H1 (cell line): ENCODE measurements around the gene EPB41L4A. TPM values are rescaled to one million over a fixed set of nuclear protein-coding genes. Genes with fewer than 3 reads are reported as not detected.
A peak's percentile ranks its signal among the peaks of the same experiment; 100 is the strongest.

ENCODE experiments used
- CTCF ChIA-PET: fragments of 300-600 bp; sonication (Branson Sonifier 250); formaldehyde crosslinking; loops from one replicate; lab custom pipeline; 2021; ENCODE audit not compliant: partially characterized antibody; lab: Charles Lee
- POLR2A ChIA-PET: fragments of 300-600 bp; sonication (Branson Sonifier 250); formaldehyde crosslinking; loops from one replicate; lab custom pipeline; 2021; ENCODE audit warnings: inconsistent platforms; ENCODE audit not compliant: partially characterized antibody; lab: Charles Lee
- DNase-seq, 2 experiments: peaks; one replicate each; pipeline versions ENCODE4 v3.0.0 to v3.0.0-alpha.2; 2010 to 2022; ENCODE audit warnings: low spot score in 2 of 2, low read depth in 1 of 2, mixed read lengths in 1 of 2
- FAIRE-seq: peaks from 2 replicates; lab custom pipeline; 2011; peaks lifted over from hg19 to GRCh38; lab: Jason Lieb, UNC
- H2AFZ ChIP-seq: 2 replicates; pipeline ENCODE4 v1.8.1; 2012; ENCODE audit warnings: low read length, inconsistent platforms
- H2AK5ac ChIP-seq: 2 replicates; pipeline ENCODE4 v1.6.1; 2013; ENCODE audit warnings: low read depth, low read length
- H2BK120ac ChIP-seq: replicated peaks from 2 replicates; pipeline ENCODE3; 2013; ENCODE audit warnings: low read depth, low read length, inconsistent platforms
- H2BK12ac ChIP-seq: 2 replicates; pipeline ENCODE4 v1.6.1; 2013; ENCODE audit warnings: low read depth, low read length
- H2BK15ac ChIP-seq: 2 replicates; pipeline ENCODE4 v1.6.1; 2013; ENCODE audit warnings: low read length
- H2BK20ac ChIP-seq: 2 replicates; pipeline ENCODE4 v1.6.1; 2013; ENCODE audit warnings: low read length
- H2BK5ac ChIP-seq: 2 replicates; pipeline ENCODE4 v1.6.1; 2013; ENCODE audit warnings: low read depth, low read length
- H3K14ac ChIP-seq: 2 replicates; pipeline ENCODE4 v1.6.1; 2013; ENCODE audit warnings: inconsistent platforms; ENCODE audit not compliant: insufficient read length
- H3K18ac ChIP-seq: 2 replicates; pipeline ENCODE4 v1.6.1; 2013; ENCODE audit warnings: low read length; ENCODE audit errors: extremely low read depth
- H3K23ac ChIP-seq: 2 replicates; pipeline ENCODE4 v1.6.1; 2013; ENCODE audit warnings: inconsistent platforms; ENCODE audit not compliant: insufficient read length
- H3K23me2 ChIP-seq: 2 replicates; pipeline ENCODE4 v1.6.1; 2013; ENCODE audit warnings: low read depth, low read length
- H3K27ac ChIP-seq: 2 replicates; pipeline ENCODE4 v1.6.1; 2011; ENCODE audit warnings: low read depth, low read length, inconsistent platforms
- H3K27me3 ChIP-seq, 4 experiments: replicated peaks in 1 of 4; 1 replicate in 1 of 4; 2 replicates in 3 of 4; pipeline versions ENCODE4 v1.6.1 to v1.8.1; 2011 to 2013; ENCODE audit warnings: low read length in 3 of 4, mild to moderate bottlenecking in 3 of 4, inconsistent platforms in 2 of 4, mixed read lengths in 2 of 4, moderate library complexity in 1 of 4; ENCODE audit not compliant: control insufficient read depth in 3 of 4, insufficient read depth in 3 of 4; ENCODE audit errors: extremely low read depth in 1 of 4
- H3K36me3 ChIP-seq, 4 experiments: 2 replicates each; pipeline versions ENCODE4 v1.6.1 to v1.8.1; 2011 to 2013; ENCODE audit warnings: mild to moderate bottlenecking in 4 of 4, low read length in 3 of 4, moderate library complexity in 2 of 4, control low read depth in 1 of 4, inconsistent platforms in 1 of 4; ENCODE audit not compliant: insufficient read depth in 4 of 4, control insufficient read depth in 2 of 4
- H3K4ac ChIP-seq: replicated peaks from 2 replicates; pipeline ENCODE3; 2013; ENCODE audit warnings: low read length, low read depth, mixed read lengths, inconsistent platforms; ENCODE audit not compliant: insufficient read length
- H3K4me1 ChIP-seq, 4 experiments: replicated peaks in 1 of 4; 1 replicate in 1 of 4; 2 replicates in 3 of 4; pipeline versions ENCODE4 v1.6.1 to v1.8.1; 2011 to 2013; ENCODE audit warnings: low read length in 3 of 4, inconsistent platforms in 2 of 4, mixed read lengths in 1 of 4; ENCODE audit not compliant: insufficient read depth in 4 of 4, control insufficient read depth in 3 of 4
- H3K4me2 ChIP-seq, 2 experiments: 2 replicates each; pipeline versions ENCODE4 v1.6.1 to v1.8.1; 2011 to 2013; ENCODE audit warnings: low read depth in 2 of 2, low read length in 2 of 2, control low read depth in 1 of 2, inconsistent platforms in 1 of 2, mild to moderate bottlenecking in 1 of 2; ENCODE audit not compliant: insufficient read depth in 1 of 2
- H3K4me3 ChIP-seq, 4 experiments: fragments of 200-600, 300-600 bp in 1 of 4; sonication (generic), shearing (Covaris generic), sonication (Bioruptor Twin) in 1 of 4; 2 replicates each; pipeline versions ENCODE4 v1.5.1 to v1.8.1; 2011 to 2016; ENCODE audit warnings: low read length in 4 of 4, low read depth in 3 of 4, control low read depth in 2 of 4, inconsistent platforms in 2 of 4, mild to moderate bottlenecking in 2 of 4, mixed read lengths in 1 of 4, moderate library complexity in 1 of 4; ENCODE audit not compliant: insufficient read depth in 2 of 4; ENCODE audit errors: extremely low read depth in 1 of 4
- H3K56ac ChIP-seq: replicated peaks from 2 replicates; pipeline ENCODE3; 2013; ENCODE audit warnings: low read depth, mild to moderate bottlenecking, mixed read lengths, low read length, inconsistent platforms; ENCODE audit not compliant: insufficient read length
- H3K79me1 ChIP-seq: 2 replicates; pipeline ENCODE4 v1.6.1; 2013; ENCODE audit warnings: low read depth, low read length, control low read depth
- H3K79me2 ChIP-seq, 2 experiments: 2 replicates each; pipeline versions ENCODE4 v1.6.1 to v1.8.1; 2012 to 2013; ENCODE audit warnings: low read length in 2 of 2, mild to moderate bottlenecking in 2 of 2, inconsistent platforms in 1 of 2; ENCODE audit not compliant: insufficient read depth in 2 of 2, control insufficient read depth in 1 of 2
- H3K9ac ChIP-seq, 4 experiments: replicated peaks in 1 of 4; 1 replicate in 1 of 4; 2 replicates in 3 of 4; pipeline versions ENCODE4 v1.6.1 to v1.8.1; 2011 to 2013; ENCODE audit warnings: low read depth in 3 of 4, low read length in 3 of 4, control low read depth in 2 of 4, mild to moderate bottlenecking in 2 of 4, moderate library complexity in 2 of 4, inconsistent platforms in 1 of 4; ENCODE audit errors: extremely low read depth in 1 of 4
- H3K9me3 ChIP-seq, 2 experiments: 2 replicates each; pipeline versions ENCODE4 v1.6.1 to v1.8.1; 2012 to 2013; ENCODE audit warnings: mild to moderate bottlenecking in 2 of 2, moderate library complexity in 2 of 2, control low read depth in 1 of 2, inconsistent platforms in 1 of 2, low read depth in 1 of 2, low read length in 1 of 2, mixed read lengths in 1 of 2; ENCODE audit not compliant: insufficient read depth in 2 of 2
- H4K20me1 ChIP-seq, 2 experiments: replicated peaks in 1 of 2; 2 replicates each; pipeline versions ENCODE3 to v1.8.1; 2011 to 2013; ENCODE audit warnings: inconsistent platforms in 2 of 2, low read length in 2 of 2, mild to moderate bottlenecking in 1 of 2; ENCODE audit not compliant: insufficient read depth in 2 of 2, control insufficient read depth in 1 of 2
- H4K5ac ChIP-seq: 2 replicates; pipeline ENCODE4 v1.6.1; 2013; ENCODE audit warnings: low read length, low read depth, mixed read lengths, inconsistent platforms; ENCODE audit not compliant: insufficient read length
- H4K8ac ChIP-seq: 2 replicates; pipeline ENCODE4 v1.8.0; 2013; ENCODE audit warnings: mild to moderate bottlenecking, moderate library complexity, low read length, inconsistent platforms; ENCODE audit not compliant: insufficient read depth; ENCODE audit errors: extremely low read depth
- H4K91ac ChIP-seq: replicated peaks from 2 replicates; pipeline ENCODE3; 2013; ENCODE audit warnings: low read length, mixed read lengths, inconsistent platforms; ENCODE audit not compliant: insufficient read length
- CEBPB ChIP-seq: IDR thresholded peaks from 2 replicates; pipeline ENCODE4 v1.6.1; 2012; ENCODE audit warnings: low read depth, low read length
- EZH2 ChIP-seq: fragments of 200-600 bp; sonication (generic); IDR thresholded peaks from 2 replicates; pipeline ENCODE4 v1.7.1; 2012; ENCODE audit warnings: low read depth, mild to moderate bottlenecking, moderate library complexity, low read length, inconsistent platforms; ENCODE audit not compliant: severe bottlenecking
- HDAC6 ChIP-seq: IDR thresholded peaks from one replicate; pipeline ENCODE4 v1.7.1; 2012; ENCODE audit warnings: low read depth, mild to moderate bottlenecking, inconsistent platforms, low read length, moderate library complexity
- KDM1A ChIP-seq: fragments of 200-600, 300-600 bp; sonication (generic); IDR thresholded peaks from 2 replicates; pipeline ENCODE4 v1.7.1; 2016; ENCODE audit warnings: mild to moderate bottlenecking, low read length, borderline replicate concordance
- NANOG ChIP-seq: IDR thresholded peaks from 2 replicates; pipeline ENCODE4 v1.6.1; 2011; ENCODE audit warnings: low read length, low read depth, mild to moderate bottlenecking, inconsistent platforms; ENCODE audit not compliant: insufficient read depth, poor library complexity, severe bottlenecking
- NRF1 ChIP-seq: IDR thresholded peaks from 2 replicates; pipeline ENCODE4 v1.6.1; 2011; ENCODE audit warnings: mild to moderate bottlenecking, low read depth, low read length, improper control_type of control experiment
- RNF2 ChIP-seq: fragments of 200-900, 300-1000 bp; sonication (generic); IDR thresholded peaks from 2 replicates; pipeline ENCODE4 v1.7.1; 2016; ENCODE audit warnings: borderline replicate concordance, low read depth, mild to moderate bottlenecking, antibody characterized with exemption, low read length; ENCODE audit not compliant: poor library complexity, severe bottlenecking; ENCODE audit errors: missing control alignments
- SIRT6 ChIP-seq: IDR thresholded peaks from one replicate; pipeline ENCODE4 v1.7.1; 2012; ENCODE audit warnings: low read length, inconsistent platforms
- SP4 ChIP-seq: IDR thresholded peaks from 2 replicates; pipeline ENCODE4 v1.6.1; 2012; ENCODE audit warnings: low read length, inconsistent platforms
- SUZ12 ChIP-seq: fragments of 200-600 bp; sonication (generic); IDR thresholded peaks from 2 replicates; pipeline ENCODE4 v1.6.1; 2012; ENCODE audit warnings: mild to moderate bottlenecking, inconsistent platforms, low read length, moderate library complexity, mixed read lengths
- TCF12 ChIP-seq: IDR thresholded peaks from 2 replicates; pipeline ENCODE4 v1.6.1; 2011; ENCODE audit warnings: low read depth, mild to moderate bottlenecking, low read length
- TEAD4 ChIP-seq: IDR thresholded peaks from 2 replicates; pipeline ENCODE4 v1.6.1; 2012; ENCODE audit warnings: low read depth, low read length, inconsistent platforms, mixed read lengths
- WGBS, 2 experiments: shearing (Covaris generic) in 1 of 2; methylation state at CpG; one replicate each; pipeline versions ENCODE4 v1.1.6 to v1.1.7; 2013 to 2015; ENCODE audit warnings: low lambda C conversion rate in 2 of 2, mixed read lengths in 2 of 2, inconsistent platforms in 1 of 2, low coverage in 1 of 2, missing lambda C conversion rate in 1 of 2; ENCODE audit not compliant: insufficient replicate concordance in 2 of 2, insufficient coverage in 1 of 2, insufficient read length in 1 of 2; ENCODE audit errors: extremely low coverage in 1 of 2, missing lambda C conversion rate in 1 of 2; 5-methylcytosine and 5-hydroxymethylcytosine counted together
- polyA plus RNA-seq, 7 experiments: library from polyadenylated mRNA; depleted of rRNA in 3 of 7; stranded (reverse) in 5 of 7; unstranded in 2 of 7; fragments of >200 nt in 5 of 7; fragments of 200-250 nt in 2 of 7; gene quantifications; 1 replicate in 5 of 7; 2 replicates in 1 of 7; 4 replicates in 1 of 7; pipeline versions ENCODE4 v1.2.1 to v1.2.3, GENCODE V29; 2011 to 2013; ENCODE audit warnings: missing spikeins in 2 of 7, mixed read lengths in 2 of 7
- total RNA-seq: library from RNA; stranded (reverse); fragmentation: NEBNext Ultra II Directional; extraction: Animal tissue kit (Norgen Biotek cat#: 25700); gene quantifications from 2 replicates; pipeline ENCODE4 v1.2.1, GENCODE V29; 2021
- TF ChIP-seq, protein P1 (sequence below): IDR thresholded peaks from 2 replicates; pipeline ENCODE4 v1.6.1; 2012; ENCODE audit warnings: inconsistent platforms

EPB41L4A gene
- total and polyA plus RNA-seq, 2 of the 8 experiments (the other 6 are each of a cell fraction or from before 2014, with no cell fraction given), result 1.6 to 4.6 TPM

DNA sequence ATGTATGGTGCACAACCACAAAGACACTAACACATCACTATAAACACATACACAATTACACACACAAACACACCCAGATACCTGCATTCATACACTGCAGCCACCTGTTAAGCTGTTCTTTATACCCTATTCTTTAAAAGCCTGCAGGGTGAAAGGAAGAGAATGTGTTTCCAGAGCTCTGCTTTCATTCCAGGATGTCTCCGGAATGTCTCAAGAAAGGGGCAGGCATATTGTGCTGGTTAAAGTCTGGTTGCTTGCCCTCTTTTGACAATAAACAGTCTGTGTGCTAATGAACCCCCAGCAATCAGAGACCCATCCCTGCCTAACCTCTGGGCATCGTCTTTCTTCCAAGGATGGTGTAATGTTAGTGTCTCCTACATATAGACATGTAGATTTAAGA is 181.6 kb downstream of the EPB41L4A start:
- Histone ChIP-seq H3K56ac (no peak overlapping the region), H3K4ac (no peak overlapping the region), H3K27me3 (peaks cover 0 to 1% (median 0%) of the 10 kb centered on the region in 4 experiments; a peak in 1 of 7 replicates), H4K5ac (no peak overlapping the region), H3K4me3 (no peak overlapping the region), H4K20me1 (no peaks in the 10 kb centered on the region), H3K23me2 (no peaks in the 10 kb centered on the region), H4K91ac (no peak overlapping the region), H3K18ac (no peak overlapping the region), H2BK15ac (no peak overlapping the region), H3K9me3 (no peaks in the 10 kb centered on the region), H3K23ac (no peak overlapping the region), H3K4me1 (peaks cover 0 to 3% (median under 1%) of the 10 kb centered on the region in 4 experiments; a peak in 1 of 7 replicates), H3K27ac (no peak overlapping the region), H2AFZ (no peak overlapping the region), H3K14ac (no peak overlapping the region), H3K36me3 (no peaks in the 10 kb centered on the region), H3K79me2 (no peaks in the 10 kb centered on the region), H3K4me2 (no peak overlapping the region), H2BK5ac (no peak overlapping the region), H3K79me1 (no peaks in the 10 kb centered on the region), H2BK20ac (no peak overlapping the region), H2BK12ac (no peak overlapping the region; the same call in 1 of the 2 replicates), H3K9ac (no peak overlapping the region), H4K8ac (no peak overlapping the region), H2AK5ac (no peak overlapping the region), H2BK120ac (no peak overlapping the region)
- FAIRE-seq (no peak), DNase-seq (no peak)
- CTCF ChIA-PET, result interaction anchor here (1.0 to 2.0 kb wide), 6 partner anchors 25 to 520 kb away, joined by 3 to 9 read pairs (median 4); no protein-coding TSS in a partner anchor
- TF ChIP-seq EZH2 (no peak), NANOG (no peak), TCF12 (0 out of 2 replicates have a peak, but pooled peaks have one; percentile 28), SP4 (no peak), CEBPB (no peak), KDM1A (no peak), SUZ12 (no peak), NRF1 (no peak), RNF2 (no peak), HDAC6 (no peak), SIRT6 (no peak), TEAD4 (0 out of 2 replicates have a peak, but pooled peaks have one; percentile 40)
- TF ChIP-seq, protein P1, sequence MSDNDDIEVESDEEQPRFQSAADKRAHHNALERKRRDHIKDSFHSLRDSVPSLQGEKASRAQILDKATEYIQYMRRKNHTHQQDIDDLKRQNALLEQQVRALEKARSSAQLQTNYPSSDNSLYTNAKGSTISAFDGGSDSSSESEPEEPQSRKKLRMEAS, result no peak
- 71% methylated on average over 2 of the region's 2 CpGs; no CpG with 5 or more reads in 1 of the 2 experiments for WGBS, 2 experiments
- POLR2A ChIA-PET, result interaction anchor here (0.9 kb wide), 1 partner anchor 73 kb away, joined by 4 read pairs; no protein-coding TSS in a partner anchor
